HG03342 (cell line): ENCODE measurements around the gene IGFBP1.

Source experiments
- ATAC-seq: cut with Tn5 transposase; IDR thresholded peaks from one replicate; pipeline ENCODE4 v1.9.1; 2021; ENCODE audit warnings: mild to moderate bottlenecking, moderate library complexity; ENCODE audit not compliant: unreplicated experiment

IGFBP1 gene

DNA sequence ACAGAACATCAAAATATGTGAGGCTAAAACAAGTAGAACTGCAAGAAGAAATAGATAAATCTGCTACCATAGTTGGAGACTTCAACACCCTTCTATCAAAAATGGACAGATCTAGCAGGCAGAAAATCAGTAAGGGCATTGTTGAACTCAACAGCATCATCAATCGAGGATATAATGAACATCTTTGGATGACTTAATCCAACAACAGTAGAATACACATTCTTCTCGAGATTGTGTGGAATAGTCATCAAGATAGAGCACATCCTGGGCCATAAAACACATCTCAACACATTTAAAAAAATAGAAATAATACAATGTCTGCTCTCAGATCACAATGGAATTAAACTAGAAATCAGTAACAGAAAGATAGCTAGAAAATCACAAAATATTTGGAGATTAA is 9.9 kb downstream of the IGFBP1 start:
- no peak for ATAC-seq

GRCh38 chr7:45901566-45901965 is 13.3 kb downstream of the IGFBP1 start:
- no peak for ATAC-seq

DNA sequence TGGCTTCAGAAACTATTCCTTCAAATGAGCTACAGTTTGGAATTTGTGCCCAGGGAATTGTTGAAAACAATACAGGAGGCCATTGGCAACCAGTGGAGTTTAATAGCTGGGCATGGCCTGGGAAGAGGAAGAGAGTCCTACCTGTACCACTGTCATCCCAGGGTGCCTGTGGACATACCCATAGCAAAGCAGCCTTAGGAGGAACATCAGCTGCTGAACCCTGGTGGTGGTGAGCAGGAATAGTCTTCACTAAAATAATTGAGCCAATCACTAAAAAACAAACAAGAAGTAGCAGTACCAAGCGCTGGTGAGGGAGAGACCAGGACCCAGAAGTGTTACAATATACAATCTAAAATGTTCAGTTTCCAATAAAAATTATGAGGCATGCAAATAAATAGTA is 14.5 kb downstream of the IGFBP1 start:
- no peak for ATAC-seq

- ATAC-seq, result no peak
Measured at GRCh38 chr7:45909561-45909960, 21.3 kb downstream of the IGFBP1 start.

DNA sequence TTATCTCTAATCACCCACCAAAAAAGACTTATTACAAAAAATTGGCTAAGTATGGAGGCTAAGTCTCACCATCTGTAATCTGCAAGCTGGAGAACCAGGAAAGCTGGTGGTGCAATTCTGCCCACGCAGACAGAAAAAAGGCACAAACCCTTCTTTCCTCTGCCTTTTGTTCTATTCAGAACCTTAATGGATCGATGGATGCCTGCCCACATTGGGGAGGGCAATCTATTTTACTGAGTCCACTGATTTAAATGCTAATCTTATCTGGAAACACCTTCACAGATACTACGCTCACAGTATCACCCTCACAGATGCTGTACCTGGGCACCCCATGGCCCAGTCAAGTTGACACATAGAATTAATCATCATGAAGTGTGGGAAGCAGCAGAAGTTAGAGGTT is 22.6 kb downstream of the IGFBP1 start:
- ATAC-seq, result no peak

- no peak for ATAC-seq
Measured at GRCh38 chr7:45911311-45911710, 23.0 kb downstream of the IGFBP1 start.

- no peak for ATAC-seq
Measured at GRCh38 chr7:45912972-45913371, 24.7 kb downstream of the IGFBP1 start.

- ATAC-seq, result no peak
Measured at GRCh38 chr7:45914911-45915310, 26.6 kb downstream of the IGFBP1 start.

DNA sequence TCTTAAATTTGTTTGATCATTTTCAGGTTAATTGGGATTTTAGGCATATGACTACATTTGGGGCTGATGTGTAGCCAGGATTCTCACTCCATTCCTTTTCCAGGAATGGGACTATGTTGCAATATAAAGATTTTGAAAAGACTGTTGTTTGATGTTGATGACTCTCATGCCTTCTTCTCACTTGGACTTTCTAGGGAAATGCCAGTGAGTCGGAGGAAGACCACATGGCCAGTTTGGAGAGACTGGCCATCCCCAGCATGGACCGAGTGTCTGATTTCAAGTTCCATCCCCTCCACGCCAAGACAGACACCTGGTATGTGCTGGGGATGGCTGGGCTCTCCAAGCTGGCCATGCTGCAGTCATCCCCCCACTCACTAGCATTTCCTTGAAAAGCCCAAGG is 27.3 kb downstream of the IGFBP1 start:
- no peak for ATAC-seq

- ATAC-seq, result no peak
Measured at GRCh38 chr7:45917064-45917463, 28.8 kb downstream of the IGFBP1 start.

GRCh38 chr7:45917658-45918057 is 29.4 kb downstream of the IGFBP1 start:
- ATAC-seq, result no peak

DNA sequence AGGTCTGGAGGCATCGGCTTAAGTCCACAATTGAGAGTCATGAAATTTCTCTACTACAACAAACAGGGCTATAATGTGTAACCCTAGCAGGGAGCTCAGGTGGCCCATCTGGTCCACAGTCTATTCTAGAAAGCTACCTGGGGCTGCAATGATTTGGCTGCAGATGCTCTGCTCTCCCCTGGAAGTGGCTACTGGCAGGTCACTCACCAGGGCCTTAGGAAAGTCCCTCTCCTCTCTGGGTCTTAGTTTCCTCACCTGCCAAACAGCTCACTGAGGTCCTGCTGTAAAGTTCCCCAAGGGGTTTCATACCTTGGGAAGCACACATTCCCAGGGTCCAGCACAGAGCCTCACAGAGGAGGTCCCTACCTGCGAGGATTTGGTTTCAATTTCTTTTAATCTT is 30.3 kb downstream of the IGFBP1 start:
- ATAC-seq, result no peak

- no peak for ATAC-seq
Measured at GRCh38 chr7:45919231-45919784, 31.0 kb downstream of the IGFBP1 start.

DNA sequence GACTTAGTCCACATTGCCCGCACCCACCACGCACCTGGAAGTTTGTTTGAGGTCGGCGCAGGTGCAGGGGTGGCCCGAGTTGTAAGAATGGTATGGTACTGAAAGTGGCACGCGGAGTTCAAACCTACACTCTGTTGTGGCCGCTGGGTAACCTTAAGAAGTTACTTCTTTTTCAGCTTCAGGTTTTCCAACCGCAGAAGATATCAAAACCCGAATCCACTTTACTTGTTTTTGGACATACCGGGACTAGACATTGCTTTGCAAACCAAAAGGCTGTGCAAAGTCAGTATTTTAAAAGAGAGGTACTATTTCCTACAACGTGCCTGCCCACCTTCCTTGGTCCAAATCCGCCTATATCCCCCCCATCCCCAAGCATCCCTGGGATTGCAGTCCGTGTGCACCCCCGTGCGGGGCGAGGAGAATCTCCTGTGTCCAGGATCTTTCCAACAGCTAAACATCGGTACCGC is 31.7 kb downstream of the IGFBP1 start:
- ATAC-seq, result no peak

DNA sequence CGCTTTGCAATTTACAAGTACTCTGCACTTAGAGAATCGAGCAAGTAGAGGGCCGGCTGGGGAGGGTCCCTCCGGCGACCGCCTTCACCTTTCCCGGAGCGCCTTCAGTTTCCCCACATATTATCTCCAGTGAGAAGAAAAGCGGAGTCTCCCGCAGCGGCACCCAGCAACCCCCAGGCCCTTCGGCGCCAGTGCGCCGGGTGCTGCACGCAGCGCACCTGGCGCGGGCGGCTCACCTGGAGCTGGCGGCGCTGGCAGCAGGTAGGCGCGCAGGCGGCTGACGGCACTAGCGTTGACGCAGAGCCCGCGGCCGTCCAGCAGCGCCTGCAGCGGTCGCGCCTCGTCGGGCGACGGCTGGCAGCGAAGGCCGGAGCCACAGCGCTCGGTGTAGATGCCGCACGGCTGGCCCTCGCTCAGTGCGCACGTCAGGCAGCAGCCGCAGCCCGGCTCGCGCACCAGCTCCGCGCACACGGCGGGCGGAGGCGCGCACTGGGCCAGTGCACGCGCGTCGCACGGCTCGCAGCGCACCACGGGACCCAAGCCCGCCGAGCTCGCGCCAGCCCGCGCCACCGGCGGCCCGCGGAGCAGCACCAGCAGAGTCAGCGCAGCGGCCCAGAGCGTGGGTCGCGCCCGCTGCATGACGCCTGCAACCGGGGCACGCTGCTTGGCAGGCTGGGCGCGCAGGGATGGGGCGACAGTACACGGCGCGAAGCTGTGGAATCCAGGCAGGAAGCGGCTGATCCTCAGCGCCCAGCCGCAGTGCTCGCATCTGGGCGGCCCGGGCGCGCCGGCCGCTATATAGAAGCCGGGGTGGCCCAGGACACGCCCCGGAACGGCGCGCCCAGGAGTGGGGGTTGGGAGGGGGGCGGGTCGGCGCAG is 32.5 kb downstream of the IGFBP1 start, which contains the start of gene IGFBP3:
Gene IGFBP3 (minus strand): TSS at position 771 of the 879 bp plus-strand sequence. CDS start 132 bp downstream, at position 639.
- ATAC-seq, result no peak

DNA sequence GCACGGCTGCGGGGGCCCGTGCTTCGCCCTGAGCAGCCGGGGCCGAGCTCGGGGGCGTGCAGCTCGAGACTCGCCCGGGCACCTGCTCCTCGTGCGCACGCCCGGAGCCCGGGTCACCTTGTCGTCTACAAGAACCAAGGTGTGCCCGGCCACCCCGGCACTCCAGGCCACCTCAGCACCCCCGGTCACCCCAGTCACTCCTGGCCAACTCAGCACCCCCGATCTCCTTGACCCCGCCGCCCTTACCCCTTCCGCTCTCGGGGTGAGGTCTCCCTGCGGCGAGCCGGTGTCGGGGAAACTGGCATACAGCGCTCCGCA is 33.1 kb downstream of the IGFBP1 start:
- ATAC-seq, result no peak

GRCh38 chr7:45921699-45922519 is 33.6 kb downstream of the IGFBP1 start:
- no peak for ATAC-seq

- ATAC-seq, result no peak
Measured at GRCh38 chr7:45922810-45923209, 34.5 kb downstream of the IGFBP1 start.

GRCh38 chr7:45923290-45923689 is 35.0 kb downstream of the IGFBP1 start:
- no peak for ATAC-seq

GRCh38 chr7:45923818-45924217 is 35.5 kb downstream of the IGFBP1 start:
- no peak for ATAC-seq

DNA sequence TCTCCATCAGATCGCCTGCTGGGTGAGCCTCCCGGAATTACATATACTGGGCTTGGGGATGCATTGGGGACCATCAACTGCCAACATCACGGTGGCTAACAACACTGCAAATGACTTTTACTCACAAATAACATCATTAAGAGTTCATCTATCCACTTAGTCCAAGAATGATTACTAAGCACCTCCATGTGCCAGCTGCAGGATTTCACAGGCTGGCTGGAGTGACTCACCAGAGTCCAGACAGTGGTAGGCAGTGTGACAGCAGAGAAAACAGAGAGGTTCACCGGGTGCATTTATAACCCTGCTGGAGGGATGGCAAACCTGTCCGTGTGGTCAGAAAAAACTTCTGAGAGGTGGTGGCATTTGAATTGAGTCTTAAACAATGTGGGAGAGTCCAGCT is 36.0 kb downstream of the IGFBP1 start:
- no peak for ATAC-seq

DNA sequence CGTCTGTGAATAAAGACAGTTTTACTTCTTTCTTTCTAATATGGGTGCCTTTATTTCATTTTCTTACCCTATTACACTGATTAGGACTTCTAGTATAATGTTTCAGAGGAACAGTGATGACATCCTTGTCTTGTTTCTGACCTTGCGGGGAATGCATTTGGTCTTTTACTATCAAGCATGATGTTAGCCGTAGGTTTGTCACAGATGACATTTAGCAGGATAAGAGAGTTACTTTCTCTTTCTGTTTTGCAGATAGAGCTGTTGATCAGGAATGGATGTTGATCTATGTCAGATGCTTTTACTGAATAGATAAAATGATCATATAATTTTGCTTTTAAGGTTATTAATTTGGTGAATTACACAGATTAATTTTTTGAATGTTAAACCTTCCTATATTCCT is 39.4 kb downstream of the IGFBP1 start:
- ATAC-seq, result no peak
